SU-DHL-6 (cell line): ENCODE results near the gene C6orf163.

Experiments
- H2AFZ ChIP-seq: fragments of 200-600 bp; sonication (generic); 2 replicates; pipeline ENCODE4 v1.6.1; 2014; ENCODE audit warnings: low read depth, mild to moderate bottlenecking, moderate library complexity, mixed read lengths, antibody characterized with exemption, low read length; ENCODE audit not compliant: severe bottlenecking
- H3F3A ChIP-seq: fragments of 200-600 bp; shearing (Covaris generic); 2 replicates; pipeline ENCODE4 v1.6.0; 2016; ENCODE audit warnings: antibody characterized with exemption, mild to moderate bottlenecking; ENCODE audit not compliant: insufficient read depth
- H3K27ac ChIP-seq: fragments of 200-600 bp; sonication (generic); 2 replicates; pipeline ENCODE4 v1.5.1; 2016; ENCODE audit warnings: low read depth, mild to moderate bottlenecking, low read length, moderate library complexity, mixed read lengths
- H3K27me3 ChIP-seq: fragments of 200-600 bp; sonication (generic), shearing (Covaris generic); 2 replicates; pipeline ENCODE4 v1.6.0; 2014; ENCODE audit warnings: mild to moderate bottlenecking, low read length
- H3K36me3 ChIP-seq: fragments of 200-600 bp; sonication (generic); 2 replicates; pipeline ENCODE4 v1.6.1; 2014; ENCODE audit warnings: mild to moderate bottlenecking, low read length, mixed read lengths
- H3K4me2 ChIP-seq: fragments of 300-600, 200-600 bp; shearing (Covaris generic), sonication (generic); 2 replicates; pipeline ENCODE4 v1.6.0; 2014; ENCODE audit warnings: low read length, low read depth, mild to moderate bottlenecking; ENCODE audit not compliant: poor library complexity, severe bottlenecking
- H3K4me3 ChIP-seq: fragments of 200-600 bp; sonication (generic); 2 replicates; pipeline ENCODE4 v1.5.1; 2014; ENCODE audit warnings: antibody characterized with exemption, low read length, mild to moderate bottlenecking, mixed read lengths; ENCODE audit not compliant: insufficient read depth, poor library complexity, severe bottlenecking
- H3K79me2 ChIP-seq: fragments of 200-600 bp; sonication (generic); 2 replicates; pipeline ENCODE4 v1.6.1; 2014; ENCODE audit warnings: mild to moderate bottlenecking, low read length, moderate library complexity; ENCODE audit not compliant: insufficient read depth
- H3K9ac ChIP-seq: fragments of 200-600 bp; sonication (generic); 2 replicates; pipeline ENCODE4 v1.7.0; 2014; ENCODE audit warnings: mild to moderate bottlenecking, low read length
- H3K9me2 ChIP-seq: fragments of 200-600 bp; sonication (generic); replicated peaks from 2 replicates; pipeline ENCODE4 v1.6.1; 2014; ENCODE audit warnings: low read length; ENCODE audit not compliant: insufficient read depth
- H3K9me3 ChIP-seq: fragments of 200-600 bp; sonication (generic); 2 replicates; pipeline ENCODE4 v1.6.1; 2014; ENCODE audit warnings: low read length, mixed read lengths; ENCODE audit not compliant: insufficient read depth
- H4K20me1 ChIP-seq: fragments of 200-600 bp; sonication (generic); 2 replicates; pipeline ENCODE4 v1.6.1; 2014; ENCODE audit warnings: low read depth, mild to moderate bottlenecking, antibody characterized with exemption, low read length, moderate library complexity, mixed read lengths
- EZH2phosphoT487 ChIP-seq: fragments of 200-600 bp; sonication (generic), shearing (Covaris generic); conservative IDR thresholded peaks from 2 replicates; pipeline ENCODE4 v1.6.1; 2018; ENCODE audit warnings: mild to moderate bottlenecking, antibody characterized with exemption, low read length, moderate library complexity, mixed read lengths
- TF ChIP-seq, protein P1 (sequence below): fragments of 200-600 bp; sonication (generic); IDR thresholded peaks from one replicate; pipeline ENCODE4 v1.5.1; 2017; ENCODE audit warnings: antibody characterized with exemption, mild to moderate bottlenecking, low read length, moderate library complexity; ENCODE audit not compliant: insufficient read depth, poor library complexity, severe bottlenecking

The C6orf163 gene

DNA sequence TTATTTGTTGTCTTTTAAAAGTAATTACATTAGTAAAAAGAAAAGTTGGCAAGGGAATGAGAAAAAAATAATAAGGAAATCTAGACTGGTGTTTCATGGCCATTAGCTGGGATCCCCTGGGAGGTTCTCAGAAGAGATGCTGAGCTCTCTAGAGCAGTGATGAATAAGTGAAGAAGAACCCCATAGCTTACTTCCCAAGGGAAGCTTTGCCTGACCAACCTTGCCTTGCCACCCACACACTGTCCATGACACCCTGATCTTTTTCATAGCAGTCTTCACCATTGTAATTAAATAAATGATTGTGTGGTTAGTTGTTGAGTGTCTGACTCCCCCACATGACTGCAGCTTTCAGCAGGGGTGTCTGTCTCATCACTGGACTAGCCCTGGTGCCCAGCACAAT lies 5.9 kb downstream of the C6orf163 start:
- Histone ChIP-seq H3K27ac (no peak overlapping the region), H3K79me2 (no peaks in the 10 kb centered on the region), H4K20me1 (no peaks in the 10 kb centered on the region), H3K4me2 (no peak overlapping the region), H3F3A (no peaks in the 10 kb centered on the region), H3K27me3 (no peaks in the 10 kb centered on the region), H3K36me3 (no peaks in the 10 kb centered on the region), H3K9me3 (no peaks in the 10 kb centered on the region), H3K9ac (no peak overlapping the region), H3K4me3 (no peak overlapping the region), H2AFZ (no peak overlapping the region), H3K9me2 (no peaks in the 10 kb centered on the region)
- no peak for TF ChIP-seq EZH2phosphoT487
- TF ChIP-seq, protein P1, sequence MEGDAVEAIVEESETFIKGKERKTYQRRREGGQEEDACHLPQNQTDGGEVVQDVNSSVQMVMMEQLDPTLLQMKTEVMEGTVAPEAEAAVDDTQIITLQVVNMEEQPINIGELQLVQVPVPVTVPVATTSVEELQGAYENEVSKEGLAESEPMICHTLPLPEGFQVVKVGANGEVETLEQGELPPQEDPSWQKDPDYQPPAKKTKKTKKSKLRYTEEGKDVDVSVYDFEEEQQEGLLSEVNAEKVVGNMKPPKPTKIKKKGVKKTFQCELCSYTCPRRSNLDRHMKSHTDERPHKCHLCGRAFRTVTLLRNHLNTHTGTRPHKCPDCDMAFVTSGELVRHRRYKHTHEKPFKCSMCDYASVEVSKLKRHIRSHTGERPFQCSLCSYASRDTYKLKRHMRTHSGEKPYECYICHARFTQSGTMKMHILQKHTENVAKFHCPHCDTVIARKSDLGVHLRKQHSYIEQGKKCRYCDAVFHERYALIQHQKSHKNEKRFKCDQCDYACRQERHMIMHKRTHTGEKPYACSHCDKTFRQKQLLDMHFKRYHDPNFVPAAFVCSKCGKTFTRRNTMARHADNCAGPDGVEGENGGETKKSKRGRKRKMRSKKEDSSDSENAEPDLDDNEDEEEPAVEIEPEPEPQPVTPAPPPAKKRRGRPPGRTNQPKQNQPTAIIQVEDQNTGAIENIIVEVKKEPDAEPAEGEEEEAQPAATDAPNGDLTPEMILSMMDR, result no peak

DNA sequence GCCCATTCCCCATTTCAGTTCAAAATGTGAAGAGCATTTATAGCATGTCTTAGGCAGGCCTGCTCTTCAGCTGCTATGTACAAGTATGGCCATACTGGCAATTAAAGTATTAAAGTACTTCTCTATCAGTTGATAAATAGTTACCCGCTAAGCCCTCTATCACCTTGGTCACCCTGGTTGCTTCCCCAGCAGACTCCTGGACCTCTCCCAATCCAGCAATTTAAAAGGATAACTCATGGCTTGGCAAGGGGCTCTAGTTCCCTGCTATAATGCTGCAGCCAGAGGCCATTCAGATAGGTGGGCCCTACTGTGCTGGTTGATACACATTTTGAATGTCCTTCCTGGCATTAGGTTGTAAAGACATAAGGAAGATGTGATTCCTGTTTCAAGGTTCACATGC lies 7.0 kb downstream of the C6orf163 start:
- H3K4me3 ChIP-seq, result no peak overlapping the region
- no peaks in the 10 kb centered on the region for H3K27me3 ChIP-seq
- H3K79me2 ChIP-seq, result no peaks in the 10 kb centered on the region
- no peak overlapping the region for H3K9ac ChIP-seq
- no peaks in the 10 kb centered on the region for H3F3A ChIP-seq
- no peak for TF ChIP-seq EZH2phosphoT487
- TF ChIP-seq, protein P1, result no peak
- no peak overlapping the region for H3K4me2 ChIP-seq
- H2AFZ ChIP-seq, result no peak overlapping the region
- H3K9me2 ChIP-seq, result no peaks in the 10 kb centered on the region
- H4K20me1 ChIP-seq, result no peaks in the 10 kb centered on the region
- no peaks in the 10 kb centered on the region for H3K36me3 ChIP-seq
- H3K27ac ChIP-seq, result no peak overlapping the region
- H3K9me3 ChIP-seq, result no peaks in the 10 kb centered on the region

DNA sequence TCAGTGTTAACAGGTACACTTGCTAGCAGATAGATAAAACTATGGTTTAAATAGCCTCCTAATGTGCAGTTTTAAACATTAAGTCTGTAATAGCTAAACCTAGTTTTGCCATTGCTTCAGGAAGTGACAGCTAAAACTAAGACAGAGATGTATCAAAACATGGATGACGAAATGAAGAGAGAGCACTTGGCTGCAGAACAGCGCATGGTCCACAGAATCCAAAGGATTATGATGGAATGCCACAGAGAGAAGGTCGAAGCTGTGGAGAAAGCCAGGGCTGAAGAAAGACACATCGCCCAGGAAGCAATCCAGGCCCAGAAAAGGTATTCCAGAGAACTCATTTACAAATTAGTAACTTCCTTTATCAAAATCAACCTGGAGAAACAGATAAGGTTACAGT lies 11.6 kb downstream of the C6orf163 start:
- H3K4me2 ChIP-seq, result no peak overlapping the region
- H3F3A ChIP-seq, result no peaks in the 10 kb centered on the region
- H4K20me1 ChIP-seq, result no peaks in the 10 kb centered on the region
- H3K4me3 ChIP-seq, result no peak overlapping the region
- H2AFZ ChIP-seq, result no peak overlapping the region
- no peaks in the 10 kb centered on the region for H3K36me3 ChIP-seq
- H3K9me2 ChIP-seq, result no peaks in the 10 kb centered on the region
- no peak overlapping the region for H3K9ac ChIP-seq
- no peak for TF ChIP-seq EZH2phosphoT487
- TF ChIP-seq, protein P1, result no peak
- no peaks in the 10 kb centered on the region for H3K27me3 ChIP-seq
- no peaks in the 10 kb centered on the region for H3K9me3 ChIP-seq
- H3K79me2 ChIP-seq, result no peaks in the 10 kb centered on the region
- H3K27ac ChIP-seq, result no peak overlapping the region
